Activated CD4-positive, alpha-beta T cell treated with anti-CD3 and anti-CD28 coated beads for 24 hours (primary cell): ENCODE results near the gene ZBTB5.
"Not testable (repeated sequence)": the region's sequence is repeated elsewhere in the genome, so short reads cannot be mapped to it uniquely, and the experiment has no call there.

ENCODE experiments used
- DNase-seq, 2 donors: peaks; one replicate each; pipeline ENCODE4 v3.0.0-alpha.2; 2020; ENCODE audit warnings: low read depth in 2 of 2

The ZBTB5 gene, protein sequence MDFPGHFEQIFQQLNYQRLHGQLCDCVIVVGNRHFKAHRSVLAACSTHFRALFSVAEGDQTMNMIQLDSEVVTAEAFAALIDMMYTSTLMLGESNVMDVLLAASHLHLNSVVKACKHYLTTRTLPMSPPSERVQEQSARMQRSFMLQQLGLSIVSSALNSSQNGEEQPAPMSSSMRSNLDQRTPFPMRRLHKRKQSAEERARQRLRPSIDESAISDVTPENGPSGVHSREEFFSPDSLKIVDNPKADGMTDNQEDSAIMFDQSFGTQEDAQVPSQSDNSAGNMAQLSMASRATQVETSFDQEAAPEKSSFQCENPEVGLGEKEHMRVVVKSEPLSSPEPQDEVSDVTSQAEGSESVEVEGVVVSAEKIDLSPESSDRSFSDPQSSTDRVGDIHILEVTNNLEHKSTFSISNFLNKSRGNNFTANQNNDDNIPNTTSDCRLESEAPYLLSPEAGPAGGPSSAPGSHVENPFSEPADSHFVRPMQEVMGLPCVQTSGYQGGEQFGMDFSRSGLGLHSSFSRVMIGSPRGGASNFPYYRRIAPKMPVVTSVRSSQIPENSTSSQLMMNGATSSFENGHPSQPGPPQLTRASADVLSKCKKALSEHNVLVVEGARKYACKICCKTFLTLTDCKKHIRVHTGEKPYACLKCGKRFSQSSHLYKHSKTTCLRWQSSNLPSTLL

DNA sequence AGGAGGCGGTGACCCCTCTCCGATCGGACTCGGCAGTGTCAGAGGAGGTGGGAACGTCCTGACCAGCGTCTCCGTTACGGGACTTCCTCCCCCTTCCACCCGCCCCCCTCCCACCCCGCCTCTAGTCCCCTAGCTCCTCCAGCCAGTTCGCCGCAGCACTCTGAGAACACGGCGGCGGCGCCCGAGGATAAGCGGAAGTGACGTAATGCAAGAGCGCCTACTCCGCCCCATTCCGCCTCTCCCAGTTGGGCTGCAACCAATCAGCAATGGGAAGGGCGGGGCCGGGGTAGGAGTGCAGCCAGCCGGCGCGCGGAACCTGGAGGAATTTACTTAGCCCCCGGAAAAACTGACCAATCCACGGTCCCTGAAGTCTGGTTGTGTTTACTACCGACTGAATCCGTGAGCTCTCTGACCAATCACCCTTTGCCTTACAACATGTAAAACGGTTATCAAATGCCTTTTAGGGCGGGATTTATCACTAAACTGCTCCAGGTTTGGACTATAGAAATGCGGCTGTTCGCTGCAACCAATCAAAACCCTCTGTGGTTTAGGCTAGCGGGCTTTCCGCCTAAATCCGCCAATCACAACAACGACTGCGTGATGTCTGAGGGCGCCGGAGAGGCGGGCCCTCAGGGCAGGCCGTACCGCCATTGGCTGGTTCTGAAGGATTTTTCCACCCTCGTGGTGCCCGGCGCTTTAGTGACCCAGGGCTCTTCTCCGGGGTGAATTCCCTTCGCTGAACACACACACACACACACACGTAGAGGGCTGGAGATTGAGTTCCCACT lies at the start of gene ZBTB5:
TSS of gene ZBTB5 (minus strand) at position 202 of the 788 bp plus-strand sequence. CDS start 22,899 bp downstream, outside the sequence.
- DNase-seq: peak; percentile 98

DNA sequence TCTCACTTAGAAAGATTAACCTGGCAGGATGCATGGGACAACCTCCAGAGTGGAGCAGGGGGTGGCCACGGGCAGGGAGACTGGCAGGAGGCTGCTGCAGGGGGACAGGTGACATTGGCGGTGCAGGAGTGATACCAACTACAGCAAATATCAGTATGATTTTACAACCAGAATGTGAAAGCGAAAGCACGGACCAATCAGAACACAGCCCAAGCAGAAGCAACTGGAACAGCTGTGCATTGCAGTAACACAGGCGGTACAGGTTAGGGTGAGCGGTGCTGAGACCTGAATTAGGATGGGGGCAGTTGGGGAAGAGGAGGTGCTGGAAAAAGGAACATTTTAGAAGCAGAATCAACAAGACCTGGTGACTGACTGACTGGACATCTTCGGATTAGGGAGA lies 49.7 kb upstream of the ZBTB5 start:
- no peak for DNase-seq

DNA sequence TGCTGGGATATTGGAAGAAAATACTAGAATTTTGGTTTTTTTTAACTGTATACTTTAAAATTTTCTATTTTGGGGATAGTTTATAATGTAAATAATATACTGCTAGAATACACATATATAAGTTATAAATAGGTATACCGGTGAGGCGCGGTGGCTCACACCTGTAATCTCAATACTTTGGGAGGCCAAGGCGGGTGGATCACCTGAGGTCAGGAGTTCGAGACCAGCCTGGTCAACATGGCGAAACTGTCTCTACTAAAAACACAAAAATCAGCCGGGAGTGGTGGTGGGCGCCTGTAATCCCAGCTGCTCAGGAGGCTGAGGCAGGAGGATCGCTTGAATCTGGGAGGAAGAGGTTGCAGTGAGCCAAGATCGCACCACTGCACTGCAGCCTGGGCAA lies 49.2 kb upstream of the ZBTB5 start:
- DNase-seq: not testable (repeated sequence)

DNA sequence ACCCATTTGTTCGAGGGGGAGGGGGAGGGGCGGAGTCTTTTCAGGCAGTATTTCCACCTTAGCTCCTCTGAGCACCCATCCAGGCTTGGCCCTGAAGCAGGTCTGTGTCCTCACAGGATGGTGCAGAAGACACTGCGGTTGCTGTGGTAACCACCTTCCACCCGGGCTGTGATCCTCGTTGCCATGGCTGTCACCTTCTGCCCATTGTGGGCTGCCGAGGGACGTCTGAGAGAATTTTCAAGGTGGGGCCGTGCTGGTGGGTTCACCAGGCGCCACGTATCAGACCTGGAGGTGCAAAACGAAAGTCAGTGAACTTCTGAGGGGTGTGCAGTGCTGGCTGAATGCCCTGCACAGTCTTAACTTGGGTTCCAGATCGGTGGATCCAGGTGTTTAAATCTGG lies 47.2 kb upstream of the ZBTB5 start:
- DNase-seq: no peak

DNA sequence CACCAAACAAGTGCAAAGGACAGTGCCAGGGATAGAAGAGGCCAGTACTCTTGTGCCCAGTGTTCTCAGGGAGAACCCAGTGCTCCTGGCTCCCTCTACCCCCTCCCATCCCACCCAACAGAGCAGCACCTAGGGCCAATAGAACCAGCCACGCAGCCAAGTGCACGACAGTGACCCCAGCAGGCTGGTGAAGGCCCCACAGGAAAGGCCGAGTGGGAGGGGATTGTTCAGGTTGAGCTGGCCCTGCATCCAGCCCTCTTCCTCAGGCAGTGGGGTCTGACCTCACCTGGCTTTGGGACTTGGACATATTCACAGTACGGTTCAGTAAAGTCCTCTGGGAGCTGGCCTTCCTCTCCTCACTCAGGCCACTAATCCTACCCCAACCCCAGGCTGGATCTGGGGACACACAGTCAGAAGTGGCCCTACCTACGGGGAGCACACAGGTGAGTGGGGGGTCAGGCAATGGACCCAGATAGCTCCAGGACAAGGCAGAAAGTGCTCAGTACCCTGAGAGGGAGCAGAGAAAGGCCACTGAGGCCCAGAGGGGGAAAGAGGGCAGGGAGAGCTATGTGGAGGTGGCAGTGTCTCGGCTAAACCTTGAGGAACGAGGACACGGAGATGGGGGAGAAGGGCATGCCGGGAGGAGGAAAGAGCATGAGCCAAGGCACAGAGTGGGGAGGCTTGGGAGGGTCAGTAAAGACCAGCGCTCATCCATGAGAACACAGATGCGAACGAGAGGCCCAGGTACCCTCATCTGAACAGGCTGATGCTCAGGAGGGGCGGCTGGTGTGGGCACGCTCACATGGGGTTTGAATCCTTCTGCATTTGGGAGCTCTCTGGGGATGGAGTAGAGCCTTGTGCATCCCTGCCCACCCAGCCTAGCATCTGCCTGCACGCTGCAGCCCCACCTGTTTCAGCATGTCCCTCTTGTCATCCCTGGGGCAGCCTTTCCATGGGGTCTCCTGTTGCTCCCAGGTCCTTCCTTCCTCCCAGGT lies 46.1 kb upstream of the ZBTB5 start:
- no peak for DNase-seq

DNA sequence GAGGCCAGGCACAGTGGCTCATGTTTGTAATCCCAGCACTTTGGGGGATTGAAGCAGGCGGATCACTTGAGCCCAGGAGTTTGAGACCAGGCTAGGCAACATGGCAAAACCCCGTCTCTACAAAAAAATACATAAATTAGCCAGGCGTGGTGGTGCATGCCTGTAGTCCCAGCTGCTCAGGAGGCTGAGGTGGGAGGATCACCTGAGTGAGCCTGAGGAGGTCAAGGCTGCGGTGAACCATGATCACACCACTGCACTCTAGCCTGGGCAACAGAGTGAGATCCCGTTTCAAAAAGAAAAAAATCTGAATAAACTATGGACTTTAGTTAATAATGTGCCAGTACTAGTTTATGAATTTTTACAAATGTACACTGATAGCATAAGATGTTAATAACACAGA lies 44.8 kb upstream of the ZBTB5 start:
- not testable (repeated sequence) for DNase-seq

DNA sequence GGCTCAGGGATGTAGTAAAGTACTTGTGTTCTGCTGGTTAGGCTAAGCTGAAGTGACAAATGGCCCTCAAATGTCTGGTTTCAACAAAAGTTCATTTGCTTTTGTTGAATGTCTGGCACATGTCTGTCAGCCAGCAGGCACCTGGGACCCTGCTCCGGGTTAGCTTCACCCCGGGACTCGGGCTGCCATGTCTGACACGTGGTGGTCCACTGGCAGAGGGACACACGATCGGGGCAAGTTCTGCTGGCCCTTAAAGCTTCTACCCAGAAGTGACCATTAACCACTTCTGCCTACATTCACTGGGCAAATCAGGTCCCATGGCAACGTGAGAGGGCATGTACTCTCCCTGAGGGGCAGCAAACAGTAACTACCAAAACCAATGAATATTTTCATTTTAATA lies 44.3 kb upstream of the ZBTB5 start:
- no peak for DNase-seq

DNA sequence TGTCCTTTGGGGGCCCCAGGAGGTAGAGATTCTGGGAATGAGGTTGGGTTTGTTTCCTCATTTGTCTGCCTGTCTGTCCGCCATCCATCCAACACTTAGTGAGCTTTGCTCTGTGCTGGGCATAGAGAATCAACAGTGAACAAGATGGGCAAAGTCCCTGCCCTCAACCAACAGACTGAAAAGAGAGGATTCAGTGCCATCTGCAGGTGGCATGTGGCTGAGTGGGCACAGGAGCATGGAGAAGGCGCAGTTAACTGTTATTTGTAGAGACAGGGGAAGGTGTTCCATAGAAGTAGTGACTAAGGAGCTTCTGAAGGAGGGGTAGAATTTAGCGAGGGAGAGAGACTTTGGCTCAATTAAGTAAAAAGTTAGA lies 43.6 kb upstream of the ZBTB5 start:
- DNase-seq: no peak

DNA sequence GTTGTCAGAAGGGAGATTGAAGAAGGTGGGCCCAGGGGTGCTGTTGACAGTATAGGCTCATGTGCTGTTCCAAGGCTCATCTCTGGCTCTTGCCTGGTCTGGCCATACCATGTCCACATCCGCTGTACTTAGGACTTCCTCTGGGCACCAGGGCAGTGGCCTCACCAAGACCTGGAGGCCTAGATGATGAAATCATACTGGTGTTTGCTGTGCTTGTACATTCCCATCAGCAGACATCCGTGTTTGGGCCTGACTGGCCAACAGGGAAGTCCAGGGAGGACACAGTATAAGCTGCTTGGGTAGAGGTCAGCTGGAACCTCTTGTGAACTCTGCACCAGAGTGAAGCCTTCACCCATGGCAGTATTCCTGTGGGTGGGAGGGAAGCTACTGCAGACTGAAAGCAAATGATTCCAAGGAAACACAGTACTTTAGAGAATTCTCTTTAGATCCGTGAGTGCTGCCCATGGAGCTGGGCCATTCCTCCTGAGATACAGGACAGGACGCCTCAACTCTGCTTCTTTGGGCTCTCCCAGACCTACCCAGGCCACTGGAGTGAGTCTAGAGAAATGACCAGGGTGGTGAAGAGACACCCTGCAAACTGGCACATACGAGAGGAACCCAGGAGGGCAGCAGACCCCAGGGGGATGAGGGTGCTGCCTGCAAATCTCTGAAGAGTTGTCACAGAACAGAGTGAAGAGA lies 43.0 kb upstream of the ZBTB5 start:
- DNase-seq: no peak

DNA sequence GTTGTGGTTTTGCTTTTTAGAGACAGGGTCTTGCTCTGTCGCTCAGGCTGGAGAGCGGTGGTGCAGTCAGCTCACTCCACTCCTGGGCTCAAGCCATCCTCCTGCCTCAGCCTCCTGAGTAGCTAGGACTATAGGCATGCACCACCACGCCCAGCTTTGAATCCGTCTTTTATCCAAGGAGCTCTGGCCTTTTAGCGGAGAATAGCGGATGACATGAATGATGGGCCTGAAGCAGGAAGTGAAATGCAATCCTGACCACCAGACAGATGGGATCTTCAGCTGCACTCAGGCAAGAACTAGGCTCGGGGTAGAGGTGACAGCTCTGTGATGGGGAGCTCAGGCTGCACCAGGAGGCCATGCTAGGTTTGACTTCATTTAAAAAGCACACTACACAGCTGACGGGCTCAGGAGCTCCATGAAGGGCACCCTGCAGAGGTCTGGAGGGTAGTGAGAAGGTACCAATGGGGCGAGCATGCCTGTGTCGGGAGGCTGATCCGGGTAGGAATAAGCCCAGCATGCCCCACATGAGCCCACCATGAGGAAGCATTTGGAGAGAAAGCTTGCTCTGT lies 42.4 kb upstream of the ZBTB5 start:
- no peak for DNase-seq

DNA sequence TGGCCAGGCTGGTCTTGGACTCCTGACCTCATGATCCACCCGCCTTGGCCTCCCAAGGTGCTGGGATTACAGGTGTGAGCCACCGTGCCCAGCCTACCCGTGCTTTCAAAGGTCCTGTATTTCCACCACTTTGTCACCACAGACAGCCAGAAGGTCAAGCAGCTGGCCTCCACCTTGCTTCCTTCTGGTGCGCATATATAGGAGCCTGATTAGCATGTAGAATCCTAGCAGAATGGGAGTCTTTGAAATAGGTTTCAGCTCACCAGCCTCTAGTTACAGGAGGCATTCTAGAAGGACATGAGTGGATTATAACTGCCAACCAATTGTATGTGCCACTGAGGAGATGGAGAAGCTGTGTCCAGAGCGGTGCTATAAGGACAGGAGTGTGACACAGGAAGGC lies 39.4 kb upstream of the ZBTB5 start:
- no peak for DNase-seq

DNA sequence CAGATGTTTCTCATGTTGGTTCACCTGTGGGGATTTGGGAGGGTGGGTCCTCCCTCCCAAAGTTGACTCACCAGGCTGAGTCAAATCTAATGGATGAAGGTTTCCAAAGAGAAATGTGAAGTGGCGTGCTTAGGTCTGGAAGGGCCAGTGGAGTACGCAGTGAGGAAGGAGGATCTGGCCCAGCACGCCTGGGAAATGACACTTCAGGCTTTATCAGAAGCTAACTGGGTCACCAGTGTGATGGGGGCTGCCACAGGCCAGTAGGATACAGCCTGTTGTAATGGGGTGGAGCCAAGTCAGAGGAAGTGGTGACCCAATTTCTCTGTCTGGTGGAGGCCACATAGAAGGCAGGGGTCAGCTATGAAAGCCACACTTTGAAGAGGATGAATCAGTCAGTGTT lies 38.5 kb upstream of the ZBTB5 start:
- DNase-seq: no peak

DNA sequence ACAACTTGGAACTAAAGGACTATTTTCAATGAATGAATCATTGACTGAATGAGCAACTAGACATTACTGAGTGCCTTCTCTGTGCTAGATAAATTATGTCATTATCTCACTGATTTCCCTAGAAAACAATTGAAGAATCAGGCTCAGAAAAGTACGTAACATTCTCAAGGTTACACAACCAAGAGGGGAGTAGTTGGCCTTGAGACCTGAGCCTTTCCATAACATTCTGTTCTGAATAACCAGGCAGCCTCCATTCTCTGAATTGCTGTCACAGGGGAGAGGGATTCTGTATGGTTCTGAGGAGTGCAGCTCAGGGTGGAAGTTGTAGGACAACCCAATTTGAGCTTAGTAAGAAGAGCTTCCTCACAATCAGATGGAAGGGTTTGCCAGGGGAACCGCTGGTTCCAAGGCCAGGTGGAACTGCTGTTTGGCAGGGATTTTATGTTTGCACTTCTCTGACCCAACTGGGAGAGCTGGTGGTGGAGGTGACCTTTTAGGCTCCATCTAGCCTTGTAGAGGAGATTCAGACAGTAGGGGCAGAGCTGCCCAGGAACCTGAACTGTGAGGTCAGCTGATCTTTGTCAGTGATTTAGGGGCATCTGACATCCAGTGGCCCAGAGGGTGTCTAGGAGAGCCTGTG lies 36.8 kb upstream of the ZBTB5 start:
- no peak for DNase-seq

DNA sequence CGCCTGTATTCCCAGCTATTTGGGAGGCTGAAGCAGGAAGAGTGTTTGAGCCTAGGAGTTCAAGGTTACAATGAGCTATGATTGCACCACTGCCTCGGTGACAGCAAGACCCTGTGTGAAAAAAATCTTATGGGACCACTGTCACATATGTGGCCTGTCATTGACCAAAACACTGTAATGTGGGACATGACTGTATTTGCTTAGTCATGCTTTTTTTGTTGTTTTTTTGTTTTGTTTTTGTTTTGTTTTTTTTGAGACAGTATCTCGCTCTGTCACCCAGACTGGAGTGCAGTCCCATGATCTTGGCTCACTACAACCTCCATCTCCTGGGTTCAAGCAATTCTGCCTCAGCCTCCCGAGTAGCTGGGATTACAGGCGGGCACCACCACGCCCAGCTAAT lies 34.0 kb upstream of the ZBTB5 start:
- DNase-seq: no peak

DNA sequence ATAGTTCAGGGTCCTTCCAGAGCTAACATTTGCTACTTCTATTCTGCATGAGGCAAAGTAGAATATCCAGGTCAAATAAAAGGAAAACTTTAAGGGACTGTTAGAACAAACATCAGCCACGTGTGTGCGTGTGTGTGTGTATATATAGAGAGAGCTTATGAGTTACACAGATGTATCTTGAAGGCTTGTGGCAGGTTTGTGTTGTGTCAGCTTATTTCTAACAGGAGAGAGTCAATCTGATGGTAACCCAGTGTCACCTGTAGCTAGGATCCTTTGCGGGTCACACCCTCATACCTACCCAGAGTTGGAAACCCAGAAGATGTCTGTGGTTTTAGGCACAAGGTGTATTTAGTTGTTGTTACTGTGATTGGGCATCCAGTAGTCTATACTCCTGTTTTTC lies 33.2 kb upstream of the ZBTB5 start:
- no peak for DNase-seq

DNA sequence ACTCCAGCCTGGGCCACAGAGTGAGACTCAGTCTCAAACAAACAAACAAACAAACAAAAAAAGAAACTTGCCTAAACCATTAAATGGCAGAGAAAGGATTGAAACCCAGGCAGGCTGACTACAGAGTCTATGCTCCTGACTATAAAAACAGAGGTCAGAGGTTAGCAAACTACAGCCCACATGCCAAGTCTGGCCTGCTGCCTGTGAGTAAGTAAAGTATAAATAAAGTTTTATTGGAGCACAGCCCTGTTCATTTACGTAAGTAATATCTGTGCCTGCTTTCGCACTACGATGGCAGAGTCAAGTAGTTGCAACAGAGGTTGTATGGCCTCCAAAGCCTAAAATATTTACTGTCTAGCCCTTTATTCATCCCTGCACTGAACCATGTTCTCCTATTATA lies 32.1 kb upstream of the ZBTB5 start:
- no peak for DNase-seq

DNA sequence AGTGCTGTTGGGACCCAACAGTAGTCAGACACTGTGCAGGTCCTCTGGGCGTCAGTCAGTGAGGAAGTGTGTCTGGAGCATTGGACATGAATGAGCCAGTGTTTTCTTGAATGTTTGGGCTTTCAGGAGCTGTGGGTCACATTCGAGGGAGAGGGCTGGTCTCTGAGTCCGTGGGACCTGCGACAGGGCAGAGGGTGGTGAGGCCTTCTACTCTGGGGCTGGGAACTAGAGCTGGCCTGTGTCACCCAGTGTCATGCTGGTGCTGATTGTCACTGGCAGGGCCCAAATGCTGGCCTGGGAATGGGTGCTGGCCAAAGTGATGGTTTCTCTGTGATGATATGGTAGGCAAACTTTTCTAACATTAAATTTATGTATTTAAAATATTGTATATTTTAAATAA lies 30.8 kb upstream of the ZBTB5 start:
- DNase-seq: no peak

DNA sequence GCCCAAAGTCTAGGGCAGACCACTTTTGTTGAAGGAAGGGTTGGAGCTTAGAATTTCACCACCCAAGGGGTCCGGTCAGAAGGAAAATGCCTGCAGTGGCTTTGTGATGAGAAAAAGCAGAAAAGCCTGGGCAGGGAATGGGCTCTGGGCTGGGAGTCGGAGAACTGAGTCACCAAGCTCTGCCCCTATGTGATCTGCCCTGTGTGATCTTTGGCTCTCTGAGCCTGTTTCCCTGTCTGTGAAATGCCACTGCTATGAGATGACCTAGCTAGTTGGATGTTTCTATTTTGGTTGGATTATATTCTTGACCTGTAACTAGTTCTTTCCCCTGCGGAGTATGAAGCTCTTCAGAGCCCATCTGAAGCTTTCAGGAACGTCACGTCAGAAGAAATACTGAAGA lies 30.3 kb upstream of the ZBTB5 start:
- no peak for DNase-seq

DNA sequence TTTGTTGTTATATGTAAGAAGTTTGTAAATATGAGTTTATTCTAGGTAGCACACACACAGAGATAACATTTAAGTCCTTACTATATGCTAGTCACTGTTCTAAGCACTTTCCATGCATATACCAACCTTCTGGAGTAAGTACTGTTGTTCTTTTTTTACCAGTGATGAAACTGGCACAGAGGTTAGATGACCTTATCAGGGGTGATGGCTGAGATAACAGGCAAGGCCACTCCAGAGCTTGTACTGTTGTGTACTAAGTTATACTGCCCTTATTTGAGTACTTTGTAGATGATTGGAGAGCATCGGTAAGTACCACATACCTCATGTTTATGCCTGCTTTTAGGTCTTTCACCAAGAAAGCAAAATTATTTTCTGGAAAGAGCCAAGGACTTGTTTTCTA lies 26.7 kb upstream of the ZBTB5 start:
- no peak for DNase-seq
